HEK293 (cell line): ENCODE measurements around the gene CNIH1.

Source experiments
- FEZF1 ChIP-seq: fragments of 450-650 bp; formaldehyde crosslinking; IDR thresholded peaks from 2 replicates; pipeline ENCODE4 v1.5.1; 2016; ENCODE audit warnings: missing biosample characterization, missing genetic modification characterization
- GLIS1 ChIP-seq: fragments of 450-650 bp; formaldehyde crosslinking; IDR thresholded peaks from 2 replicates; pipeline ENCODE4 v1.5.1; 2016; ENCODE audit warnings: missing biosample characterization, missing genetic modification characterization
- HOXC10 ChIP-seq: sonication (generic); formaldehyde crosslinking; IDR thresholded peaks from 2 replicates; pipeline ENCODE4 v1.8.1; 2023; ENCODE audit warnings: mild to moderate bottlenecking, missing genetic modification reagents
- HOXD13 ChIP-seq: sonication (generic); formaldehyde crosslinking; IDR thresholded peaks from 2 replicates; pipeline ENCODE4 v1.8.0; 2022; ENCODE audit warnings: missing genetic modification reagents, borderline replicate concordance
- IKZF3 ChIP-seq: fragments of 450-650 bp; IDR thresholded peaks from 2 replicates; pipeline ENCODE4 v1.5.0; 2018; ENCODE audit warnings: missing biosample characterization, mild to moderate bottlenecking, missing genetic modification characterization, moderate library complexity
- MZF1 ChIP-seq: fragments of 450-650 bp; formaldehyde crosslinking; IDR thresholded peaks from 2 replicates; pipeline ENCODE4 v1.5.1; 2017; ENCODE audit warnings: missing biosample characterization, missing genetic modification characterization, borderline replicate concordance
- TRIM28 ChIP-seq: IDR thresholded peaks from 2 replicates; pipeline ENCODE4 v1.6.1; 2011; ENCODE audit warnings: low read length, control low read depth, borderline replicate concordance
- ZBTB17 ChIP-seq: fragments of 450-650 bp; formaldehyde crosslinking; IDR thresholded peaks from 2 replicates; pipeline ENCODE4 v1.5.1; 2016; ENCODE audit warnings: missing biosample characterization, missing genetic modification characterization
- ZBTB20 ChIP-seq: fragments of 450-650 bp; formaldehyde crosslinking; IDR thresholded peaks from 2 replicates; pipeline ENCODE4 v1.5.1; 2016; ENCODE audit warnings: missing biosample characterization, missing genetic modification characterization
- ZBTB44 ChIP-seq: fragments of 450-650 bp; IDR thresholded peaks from 2 replicates; pipeline ENCODE4 v1.5.1; 2018; ENCODE audit warnings: missing biosample characterization, mild to moderate bottlenecking, missing genetic modification characterization
- ZFP69B ChIP-seq: fragments of 450-650 bp; formaldehyde crosslinking; IDR thresholded peaks from 2 replicates; pipeline ENCODE4 v1.5.1; 2016; ENCODE audit warnings: missing biosample characterization, missing genetic modification characterization
- ZNF157 ChIP-seq: fragments of 450-650 bp; formaldehyde crosslinking; IDR thresholded peaks from 2 replicates; pipeline ENCODE4 v1.5.1; 2016; ENCODE audit warnings: missing biosample characterization, missing genetic modification characterization
- ZNF398 ChIP-seq: fragments of 450-650 bp; formaldehyde crosslinking; IDR thresholded peaks from 2 replicates; pipeline ENCODE4 v1.5.1; 2017; ENCODE audit warnings: missing biosample characterization, missing genetic modification characterization
- ZNF423 ChIP-seq: fragments of 450-650 bp; formaldehyde crosslinking; IDR thresholded peaks from 2 replicates; pipeline ENCODE4 v1.5.1; 2016; ENCODE audit warnings: missing biosample characterization, missing genetic modification characterization
- ZNF473 ChIP-seq: fragments of 450-650 bp; formaldehyde crosslinking; IDR thresholded peaks from 2 replicates; pipeline ENCODE4 v1.5.1; 2017; ENCODE audit warnings: missing biosample characterization, missing genetic modification characterization
- ZNF555 ChIP-seq: fragments of 450-650 bp; formaldehyde crosslinking; conservative IDR thresholded peaks from 2 replicates; pipeline ENCODE4 v1.5.1; 2017; ENCODE audit warnings: missing biosample characterization, mild to moderate bottlenecking, missing genetic modification characterization, inconsistent platforms
- ZSCAN30 ChIP-seq: fragments of 450-650 bp; IDR thresholded peaks from 2 replicates; pipeline ENCODE4 v1.5.1; 2018; ENCODE audit warnings: missing biosample characterization, mild to moderate bottlenecking, missing genetic modification characterization, moderate library complexity
- ZXDB ChIP-seq: fragments of 450-650 bp; formaldehyde crosslinking; IDR thresholded peaks from 2 replicates; pipeline ENCODE4 v1.5.1; 2016; ENCODE audit warnings: missing biosample characterization, missing genetic modification characterization
- TF ChIP-seq, protein P1 (sequence below): fragments of 450-650 bp; formaldehyde crosslinking; IDR thresholded peaks from 2 replicates; pipeline ENCODE4 v1.5.1; 2016; ENCODE audit warnings: missing biosample characterization, missing genetic modification characterization, borderline replicate concordance
- TF ChIP-seq, protein P2 (sequence below): fragments of 450-650 bp; formaldehyde crosslinking; IDR thresholded peaks from 2 replicates; pipeline ENCODE4 v1.5.1; 2017; ENCODE audit warnings: missing biosample characterization, mild to moderate bottlenecking, missing genetic modification characterization, moderate library complexity
- TF ChIP-seq, protein P3 (sequence below): fragments of 450-650 bp; formaldehyde crosslinking; IDR thresholded peaks from 2 replicates; pipeline ENCODE4 v1.5.1; 2016; ENCODE audit warnings: missing biosample characterization, missing genetic modification characterization
- TF ChIP-seq, protein P4 (sequence below): fragments of 450-650 bp; formaldehyde crosslinking; IDR thresholded peaks from 2 replicates; pipeline ENCODE4 v1.5.1; 2017; ENCODE audit warnings: missing biosample characterization, missing genetic modification characterization
- TF ChIP-seq, protein P5 (sequence below): fragments of 450-650 bp; formaldehyde crosslinking; IDR thresholded peaks from 2 replicates; pipeline ENCODE4 v1.5.1; 2016; ENCODE audit warnings: missing biosample characterization, missing genetic modification characterization

The CNIH1 gene

DNA sequence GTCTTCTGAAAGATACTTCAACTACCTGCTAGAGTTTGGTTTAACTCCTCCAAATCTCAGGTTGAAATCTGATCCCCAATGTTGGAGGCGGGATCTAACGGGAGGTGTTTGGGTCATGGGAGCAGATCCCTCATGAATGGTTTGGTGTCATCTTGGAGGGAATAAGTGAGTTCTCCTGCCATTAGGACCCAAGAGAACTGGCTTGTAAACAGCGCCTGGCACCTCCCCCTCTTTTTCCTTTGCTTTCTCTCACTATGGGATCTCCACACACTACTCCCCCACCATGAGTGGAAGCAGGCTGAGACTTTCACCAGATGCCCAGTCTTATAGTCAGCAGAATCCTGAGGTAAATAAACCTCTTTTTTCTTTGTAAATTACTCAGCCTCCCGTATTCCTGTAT, 2.5 kb downstream of the CNIH1 start (continued):
- TF ChIP-seq, protein P1, sequence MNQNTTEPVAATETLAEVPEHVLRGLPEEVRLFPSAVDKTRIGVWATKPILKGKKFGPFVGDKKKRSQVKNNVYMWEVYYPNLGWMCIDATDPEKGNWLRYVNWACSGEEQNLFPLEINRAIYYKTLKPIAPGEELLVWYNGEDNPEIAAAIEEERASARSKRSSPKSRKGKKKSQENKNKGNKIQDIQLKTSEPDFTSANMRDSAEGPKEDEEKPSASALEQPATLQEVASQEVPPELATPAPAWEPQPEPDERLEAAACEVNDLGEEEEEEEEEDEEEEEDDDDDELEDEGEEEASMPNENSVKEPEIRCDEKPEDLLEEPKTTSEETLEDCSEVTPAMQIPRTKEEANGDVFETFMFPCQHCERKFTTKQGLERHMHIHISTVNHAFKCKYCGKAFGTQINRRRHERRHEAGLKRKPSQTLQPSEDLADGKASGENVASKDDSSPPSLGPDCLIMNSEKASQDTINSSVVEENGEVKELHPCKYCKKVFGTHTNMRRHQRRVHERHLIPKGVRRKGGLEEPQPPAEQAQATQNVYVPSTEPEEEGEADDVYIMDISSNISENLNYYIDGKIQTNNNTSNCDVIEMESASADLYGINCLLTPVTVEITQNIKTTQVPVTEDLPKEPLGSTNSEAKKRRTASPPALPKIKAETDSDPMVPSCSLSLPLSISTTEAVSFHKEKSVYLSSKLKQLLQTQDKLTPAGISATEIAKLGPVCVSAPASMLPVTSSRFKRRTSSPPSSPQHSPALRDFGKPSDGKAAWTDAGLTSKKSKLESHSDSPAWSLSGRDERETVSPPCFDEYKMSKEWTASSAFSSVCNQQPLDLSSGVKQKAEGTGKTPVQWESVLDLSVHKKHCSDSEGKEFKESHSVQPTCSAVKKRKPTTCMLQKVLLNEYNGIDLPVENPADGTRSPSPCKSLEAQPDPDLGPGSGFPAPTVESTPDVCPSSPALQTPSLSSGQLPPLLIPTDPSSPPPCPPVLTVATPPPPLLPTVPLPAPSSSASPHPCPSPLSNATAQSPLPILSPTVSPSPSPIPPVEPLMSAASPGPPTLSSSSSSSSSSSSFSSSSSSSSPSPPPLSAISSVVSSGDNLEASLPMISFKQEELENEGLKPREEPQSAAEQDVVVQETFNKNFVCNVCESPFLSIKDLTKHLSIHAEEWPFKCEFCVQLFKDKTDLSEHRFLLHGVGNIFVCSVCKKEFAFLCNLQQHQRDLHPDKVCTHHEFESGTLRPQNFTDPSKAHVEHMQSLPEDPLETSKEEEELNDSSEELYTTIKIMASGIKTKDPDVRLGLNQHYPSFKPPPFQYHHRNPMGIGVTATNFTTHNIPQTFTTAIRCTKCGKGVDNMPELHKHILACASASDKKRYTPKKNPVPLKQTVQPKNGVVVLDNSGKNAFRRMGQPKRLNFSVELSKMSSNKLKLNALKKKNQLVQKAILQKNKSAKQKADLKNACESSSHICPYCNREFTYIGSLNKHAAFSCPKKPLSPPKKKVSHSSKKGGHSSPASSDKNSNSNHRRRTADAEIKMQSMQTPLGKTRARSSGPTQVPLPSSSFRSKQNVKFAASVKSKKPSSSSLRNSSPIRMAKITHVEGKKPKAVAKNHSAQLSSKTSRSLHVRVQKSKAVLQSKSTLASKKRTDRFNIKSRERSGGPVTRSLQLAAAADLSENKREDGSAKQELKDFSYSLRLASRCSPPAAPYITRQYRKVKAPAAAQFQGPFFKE (tag by site-specific recombination): no peak
- TF ChIP-seq MZF1 (peak; percentile 97), ZNF473 (no peak), GLIS1 (tag by site-specific recombination) (peak; percentile 31; the same call in 1 of the 2 replicates), ZBTB17 (tag by site-specific recombination) (no peak), ZSCAN30 (no peak), ZNF555 (tag by site-specific recombination) (no peak), ZNF398 (tag by site-specific recombination) (peak; percentile 36; the same call in 1 of the 2 replicates), ZNF157 (no peak), ZBTB20 (tag by site-specific recombination) (no peak), ZXDB (tag by site-specific recombination) (no peak), HOXC10 (no peak), HOXD13 (CRISPR knock-in tag) (no peak), ZNF423 (tag by site-specific recombination) (no peak), TRIM28 (no peak), ZBTB44 (tag by site-specific recombination) (no peak), FEZF1 (tag by site-specific recombination) (no peak), ZFP69B (tag by site-specific recombination) (no peak), IKZF3 (tag by site-specific recombination) (no peak)
- TF ChIP-seq, protein P2, sequence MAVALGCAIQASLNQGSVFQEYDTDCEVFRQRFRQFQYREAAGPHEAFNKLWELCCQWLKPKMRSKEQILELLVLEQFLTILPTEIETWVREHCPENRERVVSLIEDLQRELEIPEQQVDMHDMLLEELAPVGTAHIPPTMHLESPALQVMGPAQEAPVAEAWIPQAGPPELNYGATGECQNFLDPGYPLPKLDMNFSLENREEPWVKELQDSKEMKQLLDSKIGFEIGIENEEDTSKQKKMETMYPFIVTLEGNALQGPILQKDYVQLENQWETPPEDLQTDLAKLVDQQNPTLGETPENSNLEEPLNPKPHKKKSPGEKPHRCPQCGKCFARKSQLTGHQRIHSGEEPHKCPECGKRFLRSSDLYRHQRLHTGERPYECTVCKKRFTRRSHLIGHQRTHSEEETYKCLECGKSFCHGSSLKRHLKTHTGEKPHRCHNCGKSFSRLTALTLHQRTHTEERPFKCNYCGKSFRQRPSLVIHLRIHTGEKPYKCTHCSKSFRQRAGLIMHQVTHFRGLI: no peak
- TF ChIP-seq, protein P3, sequence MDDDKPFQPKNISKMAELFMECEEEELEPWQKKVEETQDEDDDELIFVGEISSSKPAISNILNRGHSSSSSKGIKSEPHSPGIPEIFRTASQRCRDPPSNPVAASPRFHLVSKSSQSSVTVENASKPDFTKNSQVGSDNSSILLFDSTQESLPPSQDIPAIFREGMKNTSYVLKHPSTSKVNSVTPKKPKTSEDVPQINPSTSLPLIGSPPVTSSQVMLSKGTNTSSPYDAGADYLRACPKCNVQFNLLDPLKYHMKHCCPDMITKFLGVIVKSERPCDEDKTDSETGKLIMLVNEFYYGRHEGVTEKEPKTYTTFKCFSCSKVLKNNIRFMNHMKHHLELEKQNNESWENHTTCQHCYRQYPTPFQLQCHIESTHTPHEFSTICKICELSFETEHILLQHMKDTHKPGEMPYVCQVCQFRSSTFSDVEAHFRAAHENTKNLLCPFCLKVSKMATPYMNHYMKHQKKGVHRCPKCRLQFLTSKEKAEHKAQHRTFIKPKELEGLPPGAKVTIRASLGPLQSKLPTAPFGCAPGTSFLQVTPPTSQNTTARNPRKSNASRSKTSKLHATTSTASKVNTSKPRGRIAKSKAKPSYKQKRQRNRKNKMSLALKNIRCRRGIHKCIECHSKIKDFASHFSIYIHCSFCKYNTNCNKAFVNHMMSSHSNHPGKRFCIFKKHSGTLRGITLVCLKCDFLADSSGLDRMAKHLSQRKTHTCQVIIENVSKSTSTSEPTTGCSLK (tag by site-specific recombination): no peak
- TF ChIP-seq, protein P4, sequence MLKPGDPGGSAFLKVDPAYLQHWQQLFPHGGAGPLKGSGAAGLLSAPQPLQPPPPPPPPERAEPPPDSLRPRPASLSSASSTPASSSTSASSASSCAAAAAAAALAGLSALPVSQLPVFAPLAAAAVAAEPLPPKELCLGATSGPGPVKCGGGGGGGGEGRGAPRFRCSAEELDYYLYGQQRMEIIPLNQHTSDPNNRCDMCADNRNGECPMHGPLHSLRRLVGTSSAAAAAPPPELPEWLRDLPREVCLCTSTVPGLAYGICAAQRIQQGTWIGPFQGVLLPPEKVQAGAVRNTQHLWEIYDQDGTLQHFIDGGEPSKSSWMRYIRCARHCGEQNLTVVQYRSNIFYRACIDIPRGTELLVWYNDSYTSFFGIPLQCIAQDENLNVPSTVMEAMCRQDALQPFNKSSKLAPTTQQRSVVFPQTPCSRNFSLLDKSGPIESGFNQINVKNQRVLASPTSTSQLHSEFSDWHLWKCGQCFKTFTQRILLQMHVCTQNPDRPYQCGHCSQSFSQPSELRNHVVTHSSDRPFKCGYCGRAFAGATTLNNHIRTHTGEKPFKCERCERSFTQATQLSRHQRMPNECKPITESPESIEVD (tag by site-specific recombination): peak; percentile 28; the same call in 1 of the 2 replicates
- TF ChIP-seq, protein P5, sequence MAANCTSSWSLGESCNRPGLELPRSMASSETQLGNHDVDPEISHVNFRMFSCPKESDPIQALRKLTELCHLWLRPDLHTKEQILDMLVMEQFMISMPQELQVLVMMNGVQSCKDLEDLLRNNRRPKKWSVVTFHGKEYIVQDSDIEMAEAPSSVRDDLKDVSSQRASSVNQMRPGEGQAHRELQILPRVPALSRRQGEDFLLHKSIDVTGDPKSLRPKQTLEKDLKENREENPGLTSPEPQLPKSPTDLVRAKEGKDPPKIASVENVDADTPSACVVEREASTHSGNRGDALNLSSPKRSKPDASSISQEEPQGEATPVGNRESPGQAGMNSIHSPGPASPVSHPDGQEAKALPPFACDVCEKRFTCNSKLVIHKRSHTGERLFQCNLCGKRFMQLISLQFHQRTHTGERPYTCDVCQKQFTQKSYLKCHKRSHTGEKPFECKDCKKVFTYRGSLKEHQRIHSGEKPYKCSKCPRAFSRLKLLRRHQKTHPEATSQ (tag by site-specific recombination): no peak
